OCI-M1 (cell line): ENCODE results near the gene CRIM1.
"Not testable (repeated sequence)": the region's sequence is repeated elsewhere in the genome, so short reads cannot be mapped to it uniquely, and the experiment has no call there.

Experiments used
- DNase-seq: peaks from one replicate; lab custom pipeline; 2025; lab: John Stamatoyannopoulos, UW

CRIM1 gene

DNA sequence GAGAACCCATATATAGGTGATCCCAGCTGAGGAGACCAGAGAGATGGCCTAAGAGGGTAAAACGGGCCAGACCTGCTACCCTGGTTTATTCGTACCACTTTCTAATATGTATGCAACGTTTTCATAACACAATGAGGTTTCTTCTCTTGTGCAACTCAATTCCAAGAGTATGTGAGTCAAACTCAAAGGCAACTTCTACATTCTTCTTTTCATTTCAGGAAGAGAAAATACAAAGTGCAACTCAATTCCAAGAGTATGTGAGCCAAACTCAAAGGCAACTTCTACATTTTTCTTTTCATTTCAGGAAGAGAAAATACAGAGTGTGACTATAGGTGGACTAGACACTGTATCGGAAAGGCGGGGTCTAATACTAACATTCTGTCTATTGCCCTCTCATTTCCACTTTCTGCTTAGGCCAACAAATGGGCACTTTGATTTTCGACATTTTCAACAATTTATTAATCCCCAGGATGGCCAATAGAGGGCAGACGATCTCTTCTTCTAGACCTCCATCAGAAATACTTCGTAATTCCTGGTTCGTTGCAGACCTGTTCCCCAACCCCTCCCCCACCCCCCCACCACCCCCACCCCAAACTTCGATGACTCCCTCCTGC, 3.7 kb upstream of the CRIM1 start:
- peak; percentile 69 for DNase-seq

DNA sequence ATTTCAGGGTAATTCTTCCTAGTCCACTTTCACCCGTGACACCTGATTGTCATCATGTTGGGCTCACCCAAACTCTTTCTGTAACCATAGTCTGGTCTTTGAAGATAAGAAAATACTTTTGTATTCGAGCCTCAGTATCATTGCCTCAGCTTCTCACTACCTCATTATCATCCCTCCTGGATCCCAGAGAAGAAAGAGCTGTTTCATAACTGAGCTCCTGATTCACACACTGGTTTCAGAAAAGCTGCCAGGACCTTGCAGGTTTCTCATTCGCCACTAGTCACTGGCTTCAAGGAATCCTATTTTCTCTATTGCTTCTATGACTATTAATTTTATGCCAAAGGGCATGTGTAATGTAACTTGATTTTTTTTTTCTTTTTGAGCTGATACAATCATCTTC, 2.9 kb upstream of the CRIM1 start:
- peak; percentile 57 for DNase-seq

DNA sequence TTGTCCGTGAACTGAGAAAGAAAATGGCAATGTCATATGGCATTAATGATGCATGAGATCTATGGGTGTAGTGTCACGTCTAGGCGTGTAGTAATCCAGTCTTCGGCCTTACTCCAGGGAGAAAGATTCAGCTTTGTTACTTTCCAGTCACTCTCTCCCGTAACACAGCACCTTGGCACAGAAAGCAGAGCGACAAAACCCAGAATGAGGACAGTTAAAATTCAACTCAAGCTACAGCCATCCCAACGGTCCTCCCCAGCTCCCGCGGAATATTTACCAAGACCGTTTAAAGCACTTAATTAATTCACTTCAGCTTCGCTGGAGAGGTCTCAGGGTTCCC, 797 bp upstream of the CRIM1 start:
- DNase-seq, result no peak

- DNase-seq, result no peak
Observed at GRCh38 chr2:36355890-36356297, 316 bp downstream of the CRIM1 start.

DNA sequence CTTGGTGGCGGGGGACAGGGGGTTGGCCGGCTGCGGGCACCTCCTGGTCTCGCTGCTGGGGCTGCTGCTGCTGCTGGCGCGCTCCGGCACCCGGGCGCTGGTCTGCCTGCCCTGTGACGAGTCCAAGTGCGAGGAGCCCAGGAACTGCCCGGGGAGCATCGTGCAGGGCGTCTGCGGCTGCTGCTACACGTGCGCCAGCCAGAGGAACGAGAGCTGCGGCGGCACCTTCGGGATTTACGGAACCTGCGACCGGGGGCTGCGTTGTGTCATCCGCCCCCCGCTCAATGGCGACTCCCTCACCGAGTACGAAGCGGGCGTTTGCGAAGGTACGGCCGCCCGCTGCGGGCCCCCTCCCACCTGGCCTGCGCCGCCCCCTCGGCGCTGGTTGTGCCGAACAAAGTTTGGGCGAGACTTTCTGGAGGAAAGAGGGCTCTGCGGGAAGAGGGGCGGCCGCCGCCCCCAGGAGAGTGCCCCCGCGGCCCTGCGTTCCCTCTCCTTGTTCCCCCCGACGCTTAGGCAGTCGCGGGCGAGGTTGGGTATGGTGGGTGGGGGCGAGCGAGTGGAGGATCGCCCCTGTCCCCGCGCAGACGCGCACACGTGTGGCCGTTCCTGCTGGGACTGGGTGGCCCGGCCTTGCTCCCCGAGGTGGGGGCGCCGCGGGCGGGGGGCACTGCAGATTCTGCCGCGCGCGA, 866 bp downstream of the CRIM1 start:
- DNase-seq, result no peak

DNA sequence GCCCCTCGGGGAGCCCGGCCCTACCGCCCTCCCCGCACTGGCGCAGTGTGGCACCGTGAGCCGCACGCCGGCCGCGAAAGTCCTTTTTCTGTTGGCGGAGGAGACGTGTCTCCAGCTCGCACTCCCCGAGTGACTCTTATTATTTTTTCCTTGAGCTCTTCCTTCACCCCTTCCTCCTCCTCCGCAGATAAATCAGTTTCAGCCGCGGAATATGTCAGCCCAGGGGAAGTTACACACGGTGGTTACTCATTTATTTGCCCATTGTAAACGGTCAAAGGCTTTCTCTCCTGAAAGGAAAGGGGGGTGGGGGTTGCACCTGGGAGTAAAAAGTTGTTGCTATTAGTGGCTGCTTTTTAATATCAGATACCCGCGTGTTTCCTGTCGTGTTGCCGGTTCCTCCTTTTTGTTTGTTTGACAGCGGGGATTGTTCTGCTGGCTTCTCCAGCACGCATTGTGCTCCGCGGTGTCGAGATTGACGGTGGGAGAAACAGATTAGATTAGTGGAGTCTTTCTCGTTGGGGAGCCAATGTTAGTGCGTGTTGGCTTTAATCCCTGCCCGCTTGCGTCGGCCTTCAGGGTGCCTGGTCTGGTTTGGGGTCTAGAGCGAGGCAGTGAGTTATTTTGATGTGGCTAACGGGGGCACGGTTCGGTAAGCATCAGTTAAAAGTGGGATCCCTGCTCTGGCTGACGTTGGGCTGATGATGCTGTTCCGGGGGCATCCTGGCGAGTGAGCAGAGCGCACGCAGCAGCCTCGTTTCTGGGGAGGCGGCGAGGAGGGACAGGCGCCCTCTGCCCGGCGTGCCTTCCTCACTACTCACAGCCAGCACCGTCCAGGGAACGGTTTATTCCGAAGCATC, 1.6 kb downstream of the CRIM1 start:
- DNase-seq, result no peak

- no peak for DNase-seq
Observed at GRCh38 chr2:36357847-36358659, 2.5 kb downstream of the CRIM1 start.

GRCh38 chr2:36359067-36359466, 3.5 kb downstream of the CRIM1 start:
- peak; percentile 35 for DNase-seq

GRCh38 chr2:36360063-36360462, 4.5 kb downstream of the CRIM1 start:
- DNase-seq, result no peak

DNA sequence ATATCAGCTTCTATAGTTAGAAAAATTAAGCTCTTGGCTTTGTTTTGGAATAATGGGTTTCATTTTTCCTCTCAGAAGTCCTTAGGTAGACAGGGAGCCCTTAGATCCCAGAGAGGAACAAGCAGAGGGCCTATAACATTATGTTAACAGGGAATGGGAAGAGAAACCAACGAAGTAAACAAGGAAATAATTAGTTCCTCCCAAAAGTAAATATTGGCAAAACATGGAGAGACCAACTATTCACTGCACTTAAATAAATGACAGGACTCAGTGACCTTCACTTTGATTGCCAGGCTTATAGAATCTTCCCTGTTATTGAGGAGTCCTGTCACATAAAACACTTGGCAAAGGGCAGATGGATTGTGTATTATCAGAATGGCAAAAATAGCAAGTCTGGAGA, 5.3 kb downstream of the CRIM1 start:
- DNase-seq, result no peak

- DNase-seq, result no peak
Observed at GRCh38 chr2:36361396-36361795, 5.8 kb downstream of the CRIM1 start.

DNA sequence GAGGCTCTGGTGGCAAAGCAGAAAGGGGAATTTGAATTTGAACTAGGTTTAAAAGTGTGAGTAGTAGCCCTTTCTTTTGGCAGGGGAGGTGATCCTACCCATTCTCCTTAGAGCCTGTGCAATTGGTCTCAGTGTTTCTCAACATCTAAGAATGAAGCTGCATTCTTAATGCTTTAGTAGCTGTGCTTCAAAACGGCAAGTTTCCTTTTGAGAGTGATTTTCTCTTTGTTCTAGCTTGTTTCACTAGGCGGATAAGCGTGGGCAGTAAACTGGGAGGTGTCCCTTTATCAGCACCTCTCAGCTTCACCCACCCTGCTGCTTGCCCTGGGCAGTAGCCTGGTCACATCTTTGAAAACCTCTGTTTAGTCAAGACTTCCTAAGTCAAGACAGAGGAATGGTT, 6.7 kb downstream of the CRIM1 start:
- DNase-seq, result no peak

GRCh38 chr2:36363085-36363484, 7.5 kb downstream of the CRIM1 start:
- DNase-seq, result not testable (repeated sequence)

GRCh38 chr2:36366491-36367120, 11.0 kb downstream of the CRIM1 start:
- DNase-seq, result no peak

- no peak for DNase-seq
Observed at GRCh38 chr2:36367486-36367885, 11.9 kb downstream of the CRIM1 start.

DNA sequence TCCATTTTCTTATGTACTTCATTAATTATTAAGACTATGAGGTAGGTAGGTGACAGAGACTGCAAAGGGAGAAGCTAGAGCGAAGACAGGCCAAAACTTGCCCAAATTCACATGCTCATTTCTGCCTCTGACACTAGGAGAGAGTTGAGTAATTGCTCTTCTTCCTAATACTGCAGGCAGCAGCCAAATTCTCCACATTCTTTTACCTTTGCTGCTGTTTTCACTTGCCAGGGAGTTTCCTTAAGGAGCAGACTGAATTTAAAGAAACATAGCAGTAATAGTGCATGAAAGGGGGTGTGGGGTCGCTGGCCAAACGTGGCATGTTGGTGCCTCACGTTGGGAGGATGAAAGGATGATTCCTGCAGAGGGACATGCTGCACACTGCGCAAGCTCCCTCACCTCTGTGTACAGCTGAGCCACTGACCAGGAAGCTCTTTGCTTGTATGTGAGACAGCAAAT, 12.3 kb downstream of the CRIM1 start:
- no peak for DNase-seq

- no peak for DNase-seq
Observed at GRCh38 chr2:36368438-36368837, 12.9 kb downstream of the CRIM1 start.

DNA sequence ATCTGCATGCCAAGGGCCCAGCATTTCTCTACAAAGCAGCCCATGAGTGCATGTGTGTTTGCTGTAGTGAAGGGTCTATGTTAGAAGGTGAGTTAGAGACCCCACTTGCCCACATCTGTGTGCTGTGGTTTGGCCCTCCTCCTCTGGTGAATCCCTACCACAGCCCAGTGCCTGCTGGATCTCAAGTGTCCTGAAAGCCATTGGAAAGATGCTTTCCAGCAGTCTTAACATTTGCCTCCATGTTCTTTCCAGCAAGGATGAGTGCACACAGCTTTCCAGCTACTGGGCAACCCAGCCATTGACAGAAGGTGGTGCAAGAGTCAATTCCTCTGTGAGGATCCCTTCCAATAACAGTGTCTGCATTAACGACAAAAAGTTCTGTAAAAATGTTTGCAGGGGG, 13.6 kb downstream of the CRIM1 start:
- no peak for DNase-seq

GRCh38 chr2:36369716-36370115, 14.1 kb downstream of the CRIM1 start:
- DNase-seq, result no peak

DNA sequence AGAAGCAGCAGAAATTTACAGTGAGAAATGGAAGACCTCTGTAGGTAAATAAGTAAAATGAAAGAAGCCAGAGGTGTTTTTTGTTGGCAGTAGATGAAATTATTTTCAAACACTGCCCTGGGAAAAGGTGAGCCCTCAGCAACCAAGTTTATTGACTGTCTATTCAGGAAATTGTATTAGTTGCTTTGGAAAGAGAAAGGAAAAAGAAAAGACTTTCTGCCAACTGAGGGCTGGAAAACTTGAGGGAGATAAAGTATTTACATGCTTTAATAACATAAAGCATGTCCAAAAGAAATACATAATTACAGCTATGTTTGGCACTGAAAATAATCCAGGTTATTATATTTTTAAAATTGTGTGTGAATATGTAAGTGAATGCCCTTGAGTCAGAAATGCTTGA, 14.7 kb downstream of the CRIM1 start:
- no peak for DNase-seq

DNA sequence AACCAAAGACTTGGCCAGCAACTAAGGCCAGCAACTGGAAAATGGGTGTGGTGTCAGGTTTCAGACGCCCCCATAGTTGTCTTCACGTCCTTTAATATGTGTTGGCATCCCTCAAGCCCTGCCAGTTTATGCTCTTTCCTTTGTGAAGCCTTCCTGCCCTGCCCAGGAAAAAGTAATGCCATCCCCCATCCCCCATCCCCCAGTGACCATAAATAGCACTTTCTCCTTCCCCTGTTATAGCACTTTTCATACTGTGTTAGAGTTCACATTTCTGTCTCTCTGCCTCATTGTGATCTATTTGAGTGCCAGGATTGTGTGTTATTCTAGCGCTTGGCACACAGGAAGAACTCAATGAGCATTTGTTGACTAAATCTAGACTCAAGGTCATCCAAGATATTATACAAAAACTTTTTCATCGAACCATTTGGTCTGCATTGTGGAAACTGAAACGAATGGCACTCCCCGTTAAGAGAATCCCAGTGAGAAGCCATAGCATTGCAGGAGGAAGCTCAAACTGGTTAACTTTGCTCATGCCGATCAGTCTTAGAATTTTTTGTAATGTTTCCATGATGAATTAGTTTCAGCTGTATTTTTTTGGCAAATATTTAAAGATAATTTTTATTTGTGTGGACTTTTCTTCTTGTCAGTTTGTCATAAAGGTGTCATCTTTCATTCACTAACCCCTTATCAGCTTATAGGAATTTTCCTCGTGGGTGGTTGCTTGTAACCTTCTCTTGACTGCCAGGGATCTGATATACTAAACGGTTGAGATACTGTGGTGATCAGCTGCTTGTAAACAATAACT, 15.7 kb downstream of the CRIM1 start:
- DNase-seq, result no peak
